Hepatocyte (in vitro differentiated cells): ENCODE results near the gene MTRFR. TPM values are rescaled to one million over a fixed set of nuclear protein-coding genes. Genes with fewer than 3 reads are reported as not detected.
"Not testable (repeated sequence)": the region's sequence is repeated elsewhere in the genome, so short reads cannot be mapped to it uniquely, and the experiment has no call there.

ENCODE experiments used
- DNase-seq: peaks from one replicate; pipeline ENCODE4 v3.0.0-alpha.2; 2016; ENCODE audit warnings: low spot score
- H2AFZ ChIP-seq: fragments of 200-600 bp; sonication (generic); 2 replicates; pipeline ENCODE4 v1.6.0; 2016; ENCODE audit warnings: antibody characterized with exemption, mild to moderate bottlenecking
- H3K27ac ChIP-seq: fragments of 200-600 bp; sonication (generic); 2 replicates; pipeline ENCODE4 v1.5.1; 2016; ENCODE audit warnings: mild to moderate bottlenecking
- H3K27me3 ChIP-seq: fragments of 200-600 bp; sonication (generic); 2 replicates; pipeline ENCODE4 v1.6.1; 2016
- H3K36me3 ChIP-seq: fragments of 200-600 bp; sonication (generic); replicated peaks from 2 replicates; pipeline ENCODE4 v1.5.1; 2016; ENCODE audit warnings: low read depth; ENCODE audit not compliant: insufficient read depth
- H3K4me1 ChIP-seq: fragments of 200-600 bp; sonication (generic); 2 replicates; pipeline ENCODE4 v1.5.1; 2016; ENCODE audit warnings: mild to moderate bottlenecking, moderate library complexity; ENCODE audit not compliant: insufficient read depth
- H3K4me2 ChIP-seq: fragments of 200-600 bp; sonication (generic); 2 replicates; pipeline ENCODE4 v1.6.0; 2016
- H3K4me3 ChIP-seq: fragments of 200-600 bp; sonication (generic); 2 replicates; pipeline ENCODE4 v1.5.1; 2016; ENCODE audit warnings: mild to moderate bottlenecking
- H3K79me2 ChIP-seq: fragments of 200-600 bp; sonication (generic); 2 replicates; pipeline ENCODE4 v1.6.0; 2017; ENCODE audit warnings: mild to moderate bottlenecking
- H3K9me2 ChIP-seq: fragments of 200-600 bp; sonication (generic); replicated peaks from 2 replicates; pipeline ENCODE4 v1.6.0; 2017; ENCODE audit warnings: mild to moderate bottlenecking; ENCODE audit not compliant: insufficient read depth
- H3K9me3 ChIP-seq: fragments of 200-600 bp; sonication (generic); 2 replicates; pipeline ENCODE4 v1.5.1; 2016; ENCODE audit warnings: low read depth, mild to moderate bottlenecking
- H4K20me1 ChIP-seq: fragments of 200-600 bp; sonication (generic); 2 replicates; pipeline ENCODE4 v1.6.0; 2016; ENCODE audit warnings: mild to moderate bottlenecking; ENCODE audit not compliant: insufficient read depth, poor library complexity, severe bottlenecking
- EZH2 ChIP-seq: fragments of 200-600 bp; sonication (generic); IDR thresholded peaks from 2 replicates; pipeline ENCODE4 v1.6.1; 2016; ENCODE audit warnings: antibody characterized with exemption, mild to moderate bottlenecking, borderline replicate concordance
- EZH2phosphoT487 ChIP-seq: fragments of 200-600 bp; sonication (generic); IDR thresholded peaks from one replicate; pipeline ENCODE4 v1.6.1; 2018; ENCODE audit warnings: antibody characterized with exemption, mild to moderate bottlenecking, low read depth, moderate library complexity; ENCODE audit not compliant: unreplicated experiment, severe bottlenecking
- WGBS: methylation state at CpG from one replicate; pipeline ENCODE4 v1.1.6; 2016; ENCODE audit warnings: low lambda C conversion rate; ENCODE audit errors: missing lambda C conversion rate; 5-methylcytosine and 5-hydroxymethylcytosine counted together
- polyA plus RNA-seq: library from polyadenylated mRNA; unstranded; fragments of >200 nt; fragmentation: Nextera tagmentation; extraction: Ambion mirVana; gene quantifications from 2 replicates; pipeline ENCODE4 v1.2.1, GENCODE V29; 2016
- total RNA-seq: library from RNA; depleted of rRNA; stranded (reverse); fragments of >200 nt; gene quantifications from 2 replicates; pipeline ENCODE4 v1.2.3, GENCODE V29; 2014
- TF ChIP-seq, protein P1 (sequence below): fragments of 200-600 bp; sonication (generic); IDR thresholded peaks from 2 replicates; pipeline ENCODE4 v1.5.1; 2016; ENCODE audit warnings: antibody characterized with exemption, mild to moderate bottlenecking; ENCODE audit not compliant: poor library complexity

Gene MTRFR
- total and polyA plus RNA-seq, 2 experiments from 2014 or later, result 13.3 to 13.8 TPM

DNA sequence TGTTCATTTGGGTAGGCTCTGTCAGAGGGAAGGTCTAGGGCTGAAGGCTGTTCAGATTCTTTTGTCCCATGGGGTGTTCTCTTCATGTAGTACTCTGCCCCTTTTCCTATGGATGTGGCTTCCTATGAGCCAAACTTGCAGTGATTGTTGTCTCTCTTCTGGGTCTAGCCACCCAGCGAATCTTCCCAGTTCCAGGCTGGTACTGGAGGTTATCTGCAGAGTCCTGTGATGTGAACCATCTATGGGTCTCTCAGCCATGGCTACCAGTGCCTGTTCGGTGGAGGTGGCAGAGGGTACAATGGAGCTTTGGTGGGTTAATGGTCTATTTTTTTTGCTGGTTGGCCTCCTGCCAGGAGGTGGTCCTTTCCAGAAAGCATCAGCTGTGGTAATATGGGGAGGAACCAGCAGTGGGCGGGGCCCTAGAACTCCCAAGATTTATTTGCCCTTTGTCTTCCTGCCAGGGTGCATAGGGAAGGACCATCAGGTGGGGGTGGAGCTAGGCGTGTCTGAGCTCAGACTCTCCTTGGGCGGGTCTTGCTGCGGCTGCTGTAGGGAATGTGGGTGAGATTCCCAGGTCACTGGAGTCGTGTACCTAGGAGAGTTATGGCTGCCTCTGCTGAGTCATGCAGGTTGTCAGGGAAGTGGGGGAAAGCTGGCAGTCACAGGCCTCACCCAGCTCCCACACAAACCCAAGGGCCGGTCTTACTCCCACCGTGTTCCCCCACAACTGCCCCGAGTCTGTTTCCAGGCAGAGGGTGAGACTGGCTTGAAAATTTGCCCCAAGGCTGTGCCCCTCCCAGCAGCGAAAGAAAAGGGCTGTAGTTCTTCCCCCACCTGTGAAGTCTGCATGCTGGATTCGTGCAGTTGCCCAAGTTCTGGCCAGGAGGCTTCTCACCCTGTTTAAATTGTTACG lies 17.5 kb downstream of the MTRFR start:
- Histone ChIP-seq H4K20me1 (no peaks in the 10 kb centered on the region), H2AFZ (no peak overlapping the region), H3K4me2 (peak overlapping the region; percentile 38), H3K27me3 (no peaks in the 10 kb centered on the region), H3K27ac (peak overlapping the region; percentile 95), H3K79me2 (peaks cover 82% of the 10 kb centered on the region), H3K4me3 (no peak overlapping the region), H3K9me2 (no peaks in the 10 kb centered on the region), H3K9me3 (no peaks in the 10 kb centered on the region), H3K4me1 (peaks cover 10% of the 10 kb centered on the region), H3K36me3 (no peaks in the 10 kb centered on the region)
- peak; percentile 88 for DNase-seq
- 72% methylated on average over 13 of the region's 13 CpGs for WGBS
- TF ChIP-seq EZH2phosphoT487 (no peak), EZH2 (no peak)
- TF ChIP-seq, protein P1, sequence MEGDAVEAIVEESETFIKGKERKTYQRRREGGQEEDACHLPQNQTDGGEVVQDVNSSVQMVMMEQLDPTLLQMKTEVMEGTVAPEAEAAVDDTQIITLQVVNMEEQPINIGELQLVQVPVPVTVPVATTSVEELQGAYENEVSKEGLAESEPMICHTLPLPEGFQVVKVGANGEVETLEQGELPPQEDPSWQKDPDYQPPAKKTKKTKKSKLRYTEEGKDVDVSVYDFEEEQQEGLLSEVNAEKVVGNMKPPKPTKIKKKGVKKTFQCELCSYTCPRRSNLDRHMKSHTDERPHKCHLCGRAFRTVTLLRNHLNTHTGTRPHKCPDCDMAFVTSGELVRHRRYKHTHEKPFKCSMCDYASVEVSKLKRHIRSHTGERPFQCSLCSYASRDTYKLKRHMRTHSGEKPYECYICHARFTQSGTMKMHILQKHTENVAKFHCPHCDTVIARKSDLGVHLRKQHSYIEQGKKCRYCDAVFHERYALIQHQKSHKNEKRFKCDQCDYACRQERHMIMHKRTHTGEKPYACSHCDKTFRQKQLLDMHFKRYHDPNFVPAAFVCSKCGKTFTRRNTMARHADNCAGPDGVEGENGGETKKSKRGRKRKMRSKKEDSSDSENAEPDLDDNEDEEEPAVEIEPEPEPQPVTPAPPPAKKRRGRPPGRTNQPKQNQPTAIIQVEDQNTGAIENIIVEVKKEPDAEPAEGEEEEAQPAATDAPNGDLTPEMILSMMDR, result no peak

DNA sequence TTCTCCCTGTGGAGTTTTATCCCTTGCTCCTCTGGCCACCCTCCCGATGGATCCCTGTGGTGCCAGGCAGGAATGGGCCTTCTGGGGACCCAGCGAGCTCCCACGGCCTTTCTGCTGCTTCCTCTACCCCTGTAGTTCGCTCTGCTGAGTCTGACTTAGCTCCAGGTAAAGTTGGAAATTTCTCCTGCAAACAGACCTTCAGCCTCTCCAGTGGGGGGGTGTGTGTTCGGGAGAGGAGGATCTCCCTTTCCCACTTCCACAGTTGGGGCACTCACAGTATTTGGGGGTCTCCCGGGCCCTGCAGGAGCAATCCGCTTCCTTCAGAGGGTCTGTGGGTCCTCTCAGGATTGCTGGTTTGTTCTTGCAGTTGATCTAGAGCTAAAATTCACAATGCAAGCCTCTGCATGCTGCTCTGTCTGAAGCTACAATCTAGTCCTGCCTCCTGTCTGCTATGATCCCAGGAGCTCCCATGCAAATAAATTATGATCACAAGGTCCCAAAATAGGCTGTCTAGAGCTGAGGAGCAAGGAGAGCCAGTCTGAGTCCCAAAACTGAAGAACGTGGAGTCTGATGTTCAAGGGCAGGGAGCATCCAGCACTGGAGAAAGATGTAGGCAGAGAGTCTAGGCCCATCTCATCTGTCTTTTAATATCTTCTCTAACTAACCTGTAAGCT lies 18.3 kb downstream of the MTRFR start:
- Histone ChIP-seq H3K9me2 (no peaks in the 10 kb centered on the region), H2AFZ (no peak overlapping the region), H3K27ac (peak overlapping the region; percentile 95), H3K79me2 (peaks cover 80% of the 10 kb centered on the region), H3K9me3 (no peaks in the 10 kb centered on the region), H3K4me2 (peak overlapping the region; percentile 38), H3K4me3 (no peak overlapping the region), H3K27me3 (no peaks in the 10 kb centered on the region), H3K4me1 (peaks cover 10% of the 10 kb centered on the region), H3K36me3 (no peaks in the 10 kb centered on the region), H4K20me1 (no peaks in the 10 kb centered on the region)
- 95% methylated on average over 8 of the region's 8 CpGs for WGBS
- DNase-seq, result no peak
- no peak for TF ChIP-seq EZH2phosphoT487
- no peak for TF ChIP-seq EZH2

DNA sequence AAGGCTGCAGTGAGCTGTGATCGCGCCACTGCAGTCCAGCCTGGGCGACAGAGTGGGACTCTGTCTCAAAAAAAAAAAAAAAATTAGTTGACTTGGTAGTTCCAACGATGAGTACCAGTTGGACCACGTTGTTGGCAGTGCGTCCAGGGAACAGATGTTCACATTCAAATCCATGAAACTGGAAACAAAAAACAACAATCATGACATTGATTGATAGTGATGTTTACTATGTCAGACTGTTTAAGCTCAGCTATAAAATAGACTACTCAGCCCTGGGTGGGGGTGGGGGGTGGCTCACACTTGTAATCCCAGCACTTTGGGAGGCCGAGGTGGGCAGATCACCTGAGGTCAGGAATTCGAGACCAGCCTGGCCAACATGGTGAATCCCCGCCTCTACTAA lies 19.1 kb downstream of the MTRFR start:
- not testable (repeated sequence) for H3K27me3 ChIP-seq, H3K4me2 ChIP-seq, DNase-seq, H3K36me3 ChIP-seq, H3K9me3 ChIP-seq, H3K4me1 ChIP-seq, H2AFZ ChIP-seq, H3K4me3 ChIP-seq, H3K9me2 ChIP-seq, H4K20me1 ChIP-seq
- peak overlapping the region; percentile 95 for H3K27ac ChIP-seq
- H3K79me2 ChIP-seq, result peaks cover 73% of the 10 kb centered on the region
- 81% methylated on average over 7 of the region's 9 CpGs for whole genome bisulfite sequencing

DNA sequence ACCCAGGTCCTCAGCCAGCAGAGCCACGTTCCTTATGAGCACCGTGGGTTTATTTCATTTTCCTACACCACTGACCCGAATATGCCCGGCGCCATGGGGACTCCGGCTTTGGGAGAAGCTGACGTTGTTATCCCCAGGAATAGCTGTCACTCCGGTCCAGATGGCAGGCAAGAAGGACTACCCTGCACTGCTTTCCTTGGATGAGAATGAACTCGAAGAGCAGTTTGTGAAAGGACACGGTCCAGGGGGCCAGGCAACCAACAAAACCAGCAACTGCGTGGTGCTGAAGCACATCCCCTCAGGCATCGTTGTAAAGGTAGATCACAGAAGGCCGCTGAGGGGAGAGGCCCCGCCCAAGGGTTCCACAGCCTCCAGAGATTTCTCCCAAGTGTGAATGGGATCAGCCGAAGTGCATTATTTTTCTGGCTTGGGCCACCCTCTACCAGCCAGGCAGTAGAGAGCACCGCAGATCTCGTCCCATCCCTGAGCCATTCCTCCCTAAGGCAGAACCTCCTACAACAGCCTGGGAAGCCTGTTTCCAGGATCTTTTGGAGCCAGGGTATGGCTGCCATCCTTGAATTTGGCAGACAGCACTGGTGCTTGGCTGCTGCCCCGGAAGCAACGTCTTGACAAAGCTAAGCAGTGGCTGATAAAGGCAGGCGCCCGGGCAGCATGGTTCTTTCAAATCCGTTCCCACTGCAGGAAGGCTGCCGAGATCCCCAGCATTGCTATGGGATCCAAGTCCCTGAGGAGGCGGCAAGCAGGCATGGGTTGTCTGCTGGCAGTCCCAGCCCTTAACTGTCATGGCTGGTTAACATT lies 20.6 kb downstream of the MTRFR start:
- WGBS, result 87% methylated on average over 24 of the region's 24 CpGs
- Histone ChIP-seq H3K27me3 (no peaks in the 10 kb centered on the region), H3K36me3 (no peaks in the 10 kb centered on the region), H4K20me1 (no peaks in the 10 kb centered on the region), H3K9me3 (no peaks in the 10 kb centered on the region), H2AFZ (no peak overlapping the region), H3K9me2 (no peaks in the 10 kb centered on the region), H3K4me3 (no peak overlapping the region), H3K4me2 (no peak overlapping the region), H3K27ac (no peak overlapping the region), H3K4me1 (peaks cover 10% of the 10 kb centered on the region), H3K79me2 (peaks cover 59% of the 10 kb centered on the region)
- no peak for DNase-seq
- TF ChIP-seq EZH2 (no peak), EZH2phosphoT487 (no peak)
- TF ChIP-seq, protein P1, result no peak
